A673 (cell line): ENCODE data around the gene RTBDN. TPM values are rescaled to one million over a fixed set of nuclear protein-coding genes. Genes with fewer than 3 reads are reported as not detected.

ENCODE experiments used
- BruUV-seq: library from RNA; stranded (reverse); fragments of 400-500 nt; replicated peaks from 2 replicates; lab custom pipeline; 2021; lab: Mats Ljungman, UMichigan
- CTCF ChIA-PET: fragments of 300-600 bp; sonication (Branson Sonifier 250); formaldehyde crosslinking; loops from one replicate; lab custom pipeline; 2022; ENCODE audit warnings: antibody characterized with exemption; lab: Charles Lee
- POLR2A ChIA-PET: fragments of 300-600 bp; sonication (Branson Sonifier 250); formaldehyde crosslinking; loops from one replicate; lab custom pipeline; 2022; ENCODE audit warnings: antibody characterized with exemption; ENCODE audit not compliant: low non-redundant PET; lab: Charles Lee
- DNase-seq: peaks from one replicate; pipeline ENCODE4 v3.0.0-alpha.2; 2015; ENCODE audit warnings: low spot score
- H3K27ac ChIP-seq: fragments of 200-600 bp; sonication (generic); 2 replicates; pipeline ENCODE4 v1.5.1; 2016; ENCODE audit warnings: mixed run types, low read depth, mild to moderate bottlenecking, mixed read lengths, antibody characterized with exemption, low read length; ENCODE audit not compliant: poor library complexity, severe bottlenecking
- H3K27me3 ChIP-seq: fragments of 200-600 bp; sonication (generic); replicated peaks from 2 replicates; pipeline ENCODE4 v1.6.1; 2017; ENCODE audit warnings: mixed run types, low read depth, mild to moderate bottlenecking, mixed read lengths, antibody characterized with exemption, low read length; ENCODE audit not compliant: insufficient read depth, poor library complexity
- H3K36me3 ChIP-seq: fragments of 200-600 bp; sonication (generic); 2 replicates; pipeline ENCODE4 v1.6.1; 2016; ENCODE audit warnings: mixed run types, mild to moderate bottlenecking, mixed read lengths, antibody characterized with exemption, low read length; ENCODE audit not compliant: insufficient read depth, poor library complexity, severe bottlenecking
- H3K4me1 ChIP-seq: fragments of 200-600 bp; sonication (generic); 2 replicates; pipeline ENCODE4 v1.6.1; 2017; ENCODE audit warnings: mixed run types, mild to moderate bottlenecking, mixed read lengths, antibody characterized with exemption, low read length; ENCODE audit not compliant: insufficient read depth, poor library complexity, severe bottlenecking
- H3K4me3 ChIP-seq: fragments of 200-600 bp; sonication (generic); 2 replicates; pipeline ENCODE4 v1.5.1; 2016; ENCODE audit warnings: low read depth, mixed run types, mild to moderate bottlenecking, mixed read lengths, low read length; ENCODE audit not compliant: poor library complexity, severe bottlenecking
- H3K9me3 ChIP-seq: fragments of 200-600 bp; sonication (generic); 2 replicates; pipeline ENCODE4 v1.6.1; 2016; ENCODE audit warnings: mixed run types, low read depth, mild to moderate bottlenecking, mixed read lengths, antibody characterized with exemption, low read length; ENCODE audit not compliant: poor library complexity, severe bottlenecking
- CTCF ChIP-seq: fragments of 300-800, 200-600 bp; sonication (generic); conservative IDR thresholded peaks from 2 replicates; pipeline ENCODE4 v1.5.1; 2017; ENCODE audit warnings: low read depth, mild to moderate bottlenecking, antibody characterized with exemption, low read length, moderate library complexity, mixed read lengths
- EZH2 ChIP-seq: fragments of 200-600 bp; sonication (generic); IDR thresholded peaks from 2 replicates; pipeline ENCODE4 v1.6.1; 2017; ENCODE audit warnings: borderline replicate concordance, low read depth, mild to moderate bottlenecking, mixed read lengths, antibody characterized with exemption, low read length; ENCODE audit not compliant: poor library complexity, severe bottlenecking
- intact Hi-C: fragments of 100-400 bp; cut with micrococcal nuclease; formaldehyde crosslinking; loops from one replicate; pipeline ENCODE4 v1.10.0; 2022; ENCODE audit not compliant: unreplicated experiment
- total RNA-seq: library from RNA; stranded (reverse); gene quantifications from 2 replicates; pipeline ENCODE4 v1.2.3, GENCODE V29; 2021

RTBDN gene
- total RNA-seq, 1 experiment from 2014 or later, result not detected

- BruUV-seq, result no TSS peak
- no peak for TF ChIP-seq CTCF
- TF ChIP-seq EZH2, result no peak
- peaks cover 33% of the 10 kb centered on the region for H3K4me1 ChIP-seq
- POLR2A ChIA-PET, result interaction anchor here (0.8 to 1.1 kb wide), 4 partner anchors 13 to 365 kb away, joined by 3 to 6 read pairs (median 3); partner anchors contain the start of gene FARSA
- peak overlapping the region; percentile 59 for H3K4me3 ChIP-seq
- intact Hi-C loops, result loop anchor here (5.0 kb wide), 1 partner anchor 108 kb away; the partner anchor contains the start of gene DHPS
- H3K27me3 ChIP-seq, result no peaks in the 10 kb centered on the region
- no peaks in the 10 kb centered on the region for H3K9me3 ChIP-seq
- no peaks in the 10 kb centered on the region for H3K36me3 ChIP-seq
- no peak for DNase-seq
- H3K27ac ChIP-seq, result peak overlapping the region; percentile 98
- CTCF ChIA-PET, result interaction anchor here (0.7 to 3.0 kb wide), 3 partner anchors 13 to 24 kb away, joined by 3 to 29 read pairs (median 4); no protein-coding TSS in a partner anchor
Observed at GRCh38 chr19:12790628-12791344, 43.6 kb downstream of the RTBDN start.

GRCh38 chr19:12789904-12790619 is 44.3 kb downstream of the RTBDN start:
- TF ChIP-seq EZH2 (no peak), CTCF (no peak)
- no peaks in the 10 kb centered on the region for H3K27me3 ChIP-seq
- no TSS peak for BruUV-seq
- H3K4me3 ChIP-seq, result peak overlapping the region; percentile 59
- H3K9me3 ChIP-seq, result no peaks in the 10 kb centered on the region
- peak; percentile 99 for DNase-seq
- H3K27ac ChIP-seq, result peak overlapping the region; percentile 98
- no peaks in the 10 kb centered on the region for H3K36me3 ChIP-seq
- CTCF ChIA-PET, result interaction anchor here (0.6 kb wide), 1 partner anchor 14 kb away, joined by 3 read pairs; no protein-coding TSS in a partner anchor
- intact Hi-C loops, result loop anchor here (5.0 kb wide), 1 partner anchor 108 kb away; the partner anchor contains the start of gene DHPS
- H3K4me1 ChIP-seq, result peaks cover 34% of the 10 kb centered on the region
- POLR2A ChIA-PET, result no interaction called here

- Histone ChIP-seq H3K36me3 (no peaks in the 10 kb centered on the region), H3K27me3 (no peaks in the 10 kb centered on the region), H3K9me3 (no peaks in the 10 kb centered on the region), H3K4me3 (peak overlapping the region; percentile 59), H3K27ac (peak overlapping the region; percentile 98), H3K4me1 (peaks cover 40% of the 10 kb centered on the region)
- DNase-seq, result no peak
- TF ChIP-seq CTCF, result no peak
- TF ChIP-seq EZH2, result no peak
- POLR2A ChIA-PET, result no interaction called here
- CTCF ChIA-PET, result interaction anchor here (0.6 kb wide), 1 partner anchor 13 kb away, joined by 3 read pairs; no protein-coding TSS in a partner anchor
- no TSS peak for BruUV-seq
- intact Hi-C loops, result no loop called here
Observed at GRCh38 chr19:12789098-12789903, 45.1 kb downstream of the RTBDN start.
